Heart left ventricle (tissue), 13 donors: Measurements from ENCODE around the gene RPS14.

Experiments used
- CTCF ChIP-seq, 12 donors: fragments of 200-600 bp; sonication (generic) in 4 of 12; IDR thresholded peaks; one replicate each; pipeline versions ENCODE4 v1.5.0 to v1.8.0; 2018 to 2022; ENCODE audit warnings: antibody characterized with exemption in 12 of 12, mild to moderate bottlenecking in 5 of 12
- POLR2A ChIP-seq, 2 donors: fragments of 450-650 bp; IDR thresholded peaks; one replicate each; pipeline ENCODE4 v1.6.1; 2017; ENCODE audit warnings: antibody characterized with exemption in 2 of 2, mild to moderate bottlenecking in 2 of 2, moderate library complexity in 2 of 2
- donor health status: ischemic (EF 13 %, LVEDD 7.1; RV severe dilation, severe dysfunction).
- donor health status: DM: no; HTN: yes; CAD: no.
- donor health status: DM: no; HTN: no; CAD: no.
- donor health status: ischemic (EF 25% LVEDD 6.9; RV normal size, moderate dysfunction).
- donor health status: ischemic (EF 25% LVEDD 5.7; RV mildly dilated, moderate dysfunction).
- donor health status: ischemic (EF 35%, LVEDD 5.7; RV mildly dilated, moderate dysfunction).
- donor health status: nonischemic (EF 11% LVEDD 7.7; RV severe dilation, severe dysfunction).
- donor health status: DM: yes; HTN: yes; CAD: no.
- donor health status: PGD.
- donor health status: ischemic (EF 29% LVEDD 5.4; RV normal size, mild dysfunction).
- donor health status: nonischemic (EF 23%, LVEDD 6.1; RV moderate dilation, normal function).

GRCh38 chr5:150399524-150400211 lies 49.9 kb downstream of the RPS14 start:
- TF ChIP-seq CTCF (IDR thresholded peaks at IDR 0.05) (no peak), POLR2A (IDR thresholded peaks at IDR 0.05) (no peak)
